KMS-11 (cell line): Measurements from ENCODE around the gene ZNF716.

Experiments used
- H2AFZ ChIP-seq: fragments of 200-600 bp; sonication (generic); 2 replicates; pipeline ENCODE4 v1.6.1; 2016; ENCODE audit warnings: antibody characterized with exemption, mixed run types, low read depth
- H3K27ac ChIP-seq: fragments of 200-600 bp; sonication (generic); 2 replicates; pipeline ENCODE4 v1.6.1; 2016; ENCODE audit warnings: mild to moderate bottlenecking, mixed run types
- H3K27me3 ChIP-seq: fragments of 200-600 bp; sonication (generic); 2 replicates; pipeline ENCODE4 v1.6.1; 2017; ENCODE audit warnings: mild to moderate bottlenecking, low read depth, mixed run types, moderate library complexity; ENCODE audit not compliant: insufficient read depth
- H3K36me3 ChIP-seq: fragments of 200-600 bp; sonication (generic); 2 replicates; pipeline ENCODE4 v1.6.1; 2017; ENCODE audit warnings: mild to moderate bottlenecking, mixed run types; ENCODE audit not compliant: insufficient read depth
- H3K4me1 ChIP-seq: fragments of 200-600 bp; sonication (generic); 2 replicates; pipeline ENCODE4 v1.6.1; 2016; ENCODE audit warnings: mild to moderate bottlenecking, low read depth, mixed run types; ENCODE audit not compliant: poor library complexity, severe bottlenecking
- H3K4me2 ChIP-seq: fragments of 200-600 bp; sonication (generic); 2 replicates; pipeline ENCODE4 v1.7.0; 2016; ENCODE audit warnings: mild to moderate bottlenecking, mixed run types
- H3K4me3 ChIP-seq: fragments of 200-600 bp; sonication (generic); IDR thresholded peaks from 2 replicates; pipeline ENCODE4 v1.6.1; 2017; ENCODE audit warnings: low read depth, low read length, mixed read lengths; ENCODE audit not compliant: insufficient read depth
- H3K79me2 ChIP-seq: fragments of 200-600 bp; sonication (generic); 2 replicates; pipeline ENCODE4 v1.6.1; 2016; ENCODE audit warnings: low read depth, mixed run types; ENCODE audit not compliant: insufficient read depth
- H3K9ac ChIP-seq: fragments of 200-600 bp; sonication (generic); 2 replicates; pipeline ENCODE4 v1.6.1; 2016; ENCODE audit warnings: mild to moderate bottlenecking, mixed run types
- H4K20me1 ChIP-seq: fragments of 200-600 bp; sonication (generic); 2 replicates; pipeline ENCODE4 v1.6.1; 2016; ENCODE audit warnings: mild to moderate bottlenecking, mixed run types; ENCODE audit not compliant: insufficient read depth
- CTCF ChIP-seq: fragments of 200-600 bp; sonication (generic); conservative IDR thresholded peaks from 2 replicates; pipeline ENCODE4 v1.6.1; 2017; ENCODE audit warnings: low read depth, mild to moderate bottlenecking, antibody characterized with exemption, low read length, moderate library complexity, mixed read lengths

Gene ZNF716

GRCh38 chr7:57415326-57415725 lies 34.7 kb upstream of the ZNF716 start:
- Histone ChIP-seq H3K27ac (no peak overlapping the region), H3K4me3 (no peak overlapping the region), H4K20me1 (no peaks in the 10 kb centered on the region), H3K4me1 (no peaks in the 10 kb centered on the region), H2AFZ (no peak overlapping the region), H3K27me3 (no peaks in the 10 kb centered on the region), H3K9ac (no peak overlapping the region), H3K79me2 (no peaks in the 10 kb centered on the region), H3K4me2 (no peak overlapping the region), H3K36me3 (no peaks in the 10 kb centered on the region)
- no peak for TF ChIP-seq CTCF

- H3K79me2 ChIP-seq, result no peaks in the 10 kb centered on the region
- TF ChIP-seq CTCF, result no peak
- no peak overlapping the region for H2AFZ ChIP-seq
- H4K20me1 ChIP-seq, result no peaks in the 10 kb centered on the region
- no peaks in the 10 kb centered on the region for H3K27me3 ChIP-seq
- no peak overlapping the region for H3K9ac ChIP-seq
- no peaks in the 10 kb centered on the region for H3K4me1 ChIP-seq
- no peaks in the 10 kb centered on the region for H3K36me3 ChIP-seq
- no peak overlapping the region for H3K4me2 ChIP-seq
- no peak overlapping the region for H3K4me3 ChIP-seq
- H3K27ac ChIP-seq, result no peak overlapping the region
Measured at GRCh38 chr7:57415730-57416129, 34.2 kb upstream of the ZNF716 start.

- Histone ChIP-seq H3K9ac (no peak overlapping the region), H3K4me2 (no peak overlapping the region), H3K36me3 (no peaks in the 10 kb centered on the region), H3K4me3 (no peak overlapping the region), H3K27ac (no peak overlapping the region), H3K27me3 (no peaks in the 10 kb centered on the region), H2AFZ (no peak overlapping the region), H3K79me2 (no peaks in the 10 kb centered on the region), H3K4me1 (no peaks in the 10 kb centered on the region), H4K20me1 (no peaks in the 10 kb centered on the region)
- no peak for TF ChIP-seq CTCF
Measured at GRCh38 chr7:57416601-57417358, 33.2 kb upstream of the ZNF716 start.

GRCh38 chr7:57417736-57418135 lies 32.2 kb upstream of the ZNF716 start:
- Histone ChIP-seq H4K20me1 (no peaks in the 10 kb centered on the region), H3K36me3 (no peaks in the 10 kb centered on the region), H3K27ac (no peak overlapping the region), H3K79me2 (no peaks in the 10 kb centered on the region), H3K4me1 (no peaks in the 10 kb centered on the region), H3K27me3 (no peaks in the 10 kb centered on the region), H3K4me2 (no peak overlapping the region), H3K9ac (no peak overlapping the region), H3K4me3 (no peak overlapping the region), H2AFZ (no peak overlapping the region)
- no peak for TF ChIP-seq CTCF
